HG02623 (cell line): ENCODE results near the gene GIPC3.
"Not testable (repeated sequence)": the region's sequence is repeated elsewhere in the genome, so short reads cannot be mapped to it uniquely, and the experiment has no call there.

Experiments
- ATAC-seq: cut with Tn5 transposase; IDR thresholded peaks from one replicate; pipeline ENCODE4 v1.9.1; 2021; ENCODE audit warnings: moderate library complexity; ENCODE audit not compliant: unreplicated experiment

Gene GIPC3

GRCh38 chr19:3618144-3618810 is 33.0 kb downstream of the GIPC3 start:
- ATAC-seq: no peak

GRCh38 chr19:3618811-3619630 is 33.7 kb downstream of the GIPC3 start:
- no peak for ATAC-seq

DNA sequence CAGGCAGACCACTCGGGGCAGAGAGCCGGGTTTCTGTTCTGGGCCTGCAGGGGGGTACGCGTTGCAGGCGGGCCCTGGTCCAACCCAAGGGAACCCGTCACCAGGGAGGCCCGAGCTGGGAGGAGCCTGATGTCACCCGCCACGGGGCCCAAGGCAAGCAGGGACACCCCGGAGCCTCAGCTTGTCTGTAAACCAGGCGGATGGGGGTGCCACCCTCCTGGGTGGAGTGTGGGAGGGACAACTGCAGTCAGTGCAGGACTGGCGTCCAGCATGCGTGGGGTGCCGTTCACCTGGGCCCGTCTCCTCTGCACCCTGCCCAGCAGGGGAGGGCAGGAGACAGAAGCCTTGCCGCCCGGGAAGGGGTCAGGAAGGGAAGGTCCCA is 34.3 kb downstream of the GIPC3 start:
- ATAC-seq: no peak

DNA sequence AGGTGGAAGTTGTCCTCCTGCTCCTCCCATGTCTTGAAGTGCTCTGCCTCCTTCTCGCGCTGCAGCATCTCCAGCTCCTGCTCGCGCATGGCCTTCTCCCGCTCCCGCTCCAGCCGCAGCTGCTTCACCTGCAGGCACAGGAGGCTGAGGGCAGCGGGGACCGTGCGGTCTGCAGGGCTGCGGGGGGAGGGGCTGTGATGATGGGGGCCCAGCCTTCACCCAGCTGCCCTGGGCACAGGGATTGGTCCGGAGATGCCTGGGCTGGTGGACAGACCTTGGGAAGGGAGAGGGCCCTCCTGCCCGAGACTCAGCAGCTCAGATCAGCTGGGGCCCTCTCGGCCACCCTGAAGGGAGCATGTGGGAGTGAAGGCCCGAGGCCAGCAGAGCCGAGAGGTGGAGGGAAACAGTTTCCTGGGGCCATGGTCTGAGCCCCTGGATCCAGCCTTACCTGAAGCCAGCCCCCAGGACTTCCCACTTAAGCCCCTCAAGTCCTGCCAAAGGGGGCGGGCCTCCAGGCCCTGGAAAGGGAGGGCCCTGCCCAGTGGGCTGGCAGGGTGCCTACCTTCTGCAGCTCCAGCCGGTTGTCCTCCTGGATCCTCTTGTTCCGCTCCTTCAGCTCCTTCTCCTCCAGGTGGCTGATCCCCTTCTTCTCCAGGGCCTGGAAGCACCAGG is 35.0 kb downstream of the GIPC3 start:
- no peak for ATAC-seq

- ATAC-seq: no peak
These were observed 35.7 kb downstream of the GIPC3 start for GRCh38 chr19:3620817-3621547.

DNA sequence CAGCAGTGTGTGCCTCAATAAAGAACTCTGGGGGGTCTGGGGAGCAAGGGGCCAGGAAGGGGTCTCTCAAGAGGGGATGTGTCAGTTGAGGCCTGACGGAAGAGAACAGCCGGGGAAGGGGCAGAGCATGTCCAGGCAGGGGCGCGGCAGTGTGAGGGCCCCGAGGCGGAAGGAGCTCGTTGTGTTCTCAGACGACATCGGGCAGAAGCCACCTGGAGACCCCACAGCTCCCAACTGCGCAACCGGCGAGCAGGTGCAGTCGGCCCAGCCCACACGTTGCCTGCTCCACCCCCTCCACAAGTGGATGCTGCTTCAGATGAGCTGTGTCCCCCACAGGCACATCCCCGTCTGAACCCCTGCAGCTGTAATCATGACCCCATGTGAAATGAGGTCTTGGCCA is 36.4 kb downstream of the GIPC3 start:
- no peak for ATAC-seq

- no peak for ATAC-seq
These were observed 36.9 kb downstream of the GIPC3 start for GRCh38 chr19:3622224-3622623.

- no peak for ATAC-seq
These were observed 38.4 kb downstream of the GIPC3 start for GRCh38 chr19:3623716-3624115.

DNA sequence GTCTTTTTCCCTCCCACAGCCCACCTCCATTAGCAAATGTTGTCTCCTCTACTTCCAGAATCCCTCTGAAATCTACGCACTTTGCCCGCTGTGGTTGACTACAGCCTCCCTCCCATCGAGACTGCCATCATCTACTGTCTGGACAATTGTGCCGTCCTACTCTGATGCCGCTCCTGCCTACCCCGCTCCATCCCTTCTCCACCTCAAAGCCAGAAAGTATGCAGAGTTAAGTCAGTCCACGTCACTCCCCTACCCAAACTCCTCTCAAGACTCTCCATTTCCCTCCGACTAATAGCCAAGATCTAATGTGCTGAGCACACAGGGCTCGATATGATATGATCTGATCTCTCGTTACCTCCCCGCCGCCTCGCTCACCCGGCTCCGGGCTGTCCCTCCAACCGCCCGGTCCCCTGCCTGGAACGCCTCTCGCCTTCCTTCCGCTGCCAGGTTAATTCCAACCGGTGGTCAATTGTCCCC is 40.8 kb downstream of the GIPC3 start:
- no peak for ATAC-seq

- ATAC-seq: peak; percentile 83
These were observed 41.4 kb downstream of the GIPC3 start, which contains the start of gene CACTIN for GRCh38 chr19:3626473-3627350. TSS of gene CACTIN (minus strand) at chr19:3626790. CDS start at chr19:3626762, 28 bp downstream.

DNA sequence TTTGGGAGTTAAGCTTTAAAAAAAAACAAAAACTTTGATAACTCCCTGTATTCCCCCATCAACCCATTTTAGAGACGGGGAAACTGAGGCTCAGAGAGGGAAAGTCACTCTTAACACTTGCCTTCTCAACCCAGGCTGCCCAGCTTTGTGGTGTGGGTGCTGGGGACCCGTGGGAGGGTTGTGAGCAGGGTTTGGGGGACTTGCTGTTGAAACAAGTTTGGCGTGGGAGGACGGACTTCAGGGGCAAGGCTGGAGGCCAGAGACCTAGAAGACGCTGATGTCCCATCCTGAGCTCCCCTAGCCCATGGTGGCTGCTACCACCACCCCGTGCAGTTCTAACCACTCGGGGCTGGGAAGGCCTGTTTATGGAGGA is 42.1 kb downstream of the GIPC3 start:
- ATAC-seq: no peak

DNA sequence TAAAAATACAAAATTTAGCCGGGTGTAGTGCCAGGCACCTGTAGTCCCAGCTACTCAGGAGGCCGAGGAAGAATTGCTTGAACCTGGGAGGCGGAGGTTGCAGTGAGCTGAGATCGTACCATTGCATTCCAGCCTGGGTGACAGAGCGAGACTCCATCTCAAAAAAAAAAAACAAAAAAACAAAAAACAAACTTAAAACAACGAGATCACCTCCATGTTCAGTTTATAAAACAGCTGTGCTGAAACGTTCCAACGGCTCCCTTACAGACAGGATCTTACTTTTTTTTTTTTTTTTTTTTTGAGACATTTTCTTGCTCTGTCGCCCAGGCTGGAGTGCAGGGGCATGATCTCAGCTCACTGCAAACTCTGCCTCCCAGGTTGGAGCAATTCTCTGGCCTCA is 43.5 kb downstream of the GIPC3 start:
- not testable (repeated sequence) for ATAC-seq

- no peak for ATAC-seq
These were observed 46.0 kb downstream of the GIPC3 start for GRCh38 chr19:3631053-3631861.

DNA sequence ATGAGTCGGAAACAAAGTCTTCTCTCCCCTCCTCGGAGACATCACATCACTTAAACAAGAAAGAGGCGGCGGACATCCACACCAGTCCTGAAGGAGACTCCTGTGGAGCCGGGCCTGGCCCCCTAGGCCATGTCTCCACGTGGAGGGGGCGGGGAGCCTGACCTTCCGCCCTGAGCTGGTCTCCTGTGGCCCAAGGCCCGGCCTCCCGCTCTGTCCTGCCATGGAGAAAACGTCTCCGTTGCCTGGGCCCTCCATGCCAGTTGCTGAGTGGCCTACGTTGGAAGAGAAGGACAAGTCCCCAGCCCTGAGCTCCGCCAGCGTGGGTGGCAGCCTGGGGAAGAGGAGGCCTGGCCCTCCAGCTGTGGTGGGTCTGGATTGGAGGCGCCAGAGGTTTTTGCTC is 46.8 kb downstream of the GIPC3 start:
- ATAC-seq: no peak

DNA sequence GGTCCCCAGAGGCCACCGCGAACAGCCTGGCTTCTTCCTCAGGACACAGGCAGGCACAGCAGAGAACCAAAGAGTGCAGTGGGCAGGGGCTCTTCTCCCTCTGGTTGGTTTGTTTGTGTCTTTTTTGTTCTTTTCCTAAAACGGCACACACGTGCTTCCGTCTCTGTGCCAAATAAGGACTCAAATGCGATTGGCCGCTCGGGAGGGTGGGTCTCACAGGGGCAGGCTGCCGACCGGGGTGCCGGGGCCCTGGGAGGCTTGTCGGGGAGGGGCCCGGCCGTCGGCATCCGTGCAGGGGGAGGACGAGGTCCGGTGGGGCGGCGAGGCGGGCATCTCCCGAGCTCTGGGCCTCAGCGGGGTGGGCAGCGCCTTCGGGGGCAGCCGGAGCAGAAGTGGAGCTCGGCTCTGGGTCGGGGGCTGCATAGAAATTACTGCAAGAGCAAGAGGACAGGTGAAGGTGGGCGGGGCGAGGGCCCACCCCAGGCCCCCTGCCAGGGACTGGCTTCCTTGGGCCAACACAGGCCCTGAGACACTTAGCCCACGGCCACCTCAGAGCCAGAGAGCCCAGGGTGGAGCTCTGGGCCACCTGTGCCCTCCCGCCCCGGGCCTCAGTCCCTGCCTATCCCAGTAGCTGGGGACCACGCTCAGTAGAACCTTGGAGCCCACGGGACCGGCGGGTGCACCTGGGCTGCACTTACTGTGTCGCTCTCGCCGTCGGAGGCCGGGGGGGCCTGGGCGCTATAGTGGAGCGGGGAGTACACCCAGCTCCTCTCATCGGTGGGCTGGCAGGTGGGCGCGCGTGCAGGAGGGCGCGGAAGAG is 47.7 kb downstream of the GIPC3 start:
- ATAC-seq: no peak

- ATAC-seq: no peak
These were observed 48.3 kb downstream of the GIPC3 start for GRCh38 chr19:3633559-3633988.

GRCh38 chr19:3634496-3635045 is 49.3 kb downstream of the GIPC3 start:
- no peak for ATAC-seq

- no peak for ATAC-seq
These were observed 51.2 kb downstream of the GIPC3 start for GRCh38 chr19:3636506-3636905.
